HUES48 (cell line): Measurements from ENCODE around the gene CNKSR2.

Source experiments
- H3K27ac ChIP-seq: one replicate; pipeline ENCODE4 v1.7.0; 2013; ENCODE audit warnings: low read depth, low read length, inconsistent platforms
- H3K27me3 ChIP-seq: 2 replicates; pipeline ENCODE4 v1.6.1; 2013; ENCODE audit warnings: mild to moderate bottlenecking, low read length; ENCODE audit not compliant: control insufficient read depth, insufficient read depth
- H3K36me3 ChIP-seq: 2 replicates; pipeline ENCODE4 v1.6.1; 2013; ENCODE audit warnings: low read length; ENCODE audit not compliant: control insufficient read depth, insufficient read depth
- H3K4me1 ChIP-seq: 2 replicates; pipeline ENCODE4 v1.6.1; 2013; ENCODE audit warnings: mild to moderate bottlenecking, low read length; ENCODE audit not compliant: control insufficient read depth, insufficient read depth
- H3K4me3 ChIP-seq: 2 replicates; pipeline ENCODE4 v1.5.1; 2013; ENCODE audit warnings: mild to moderate bottlenecking, low read depth, low read length
- H3K9ac ChIP-seq: 2 replicates; pipeline ENCODE4 v1.6.1; 2013; ENCODE audit warnings: mild to moderate bottlenecking, low read depth, low read length, moderate library complexity
- H3K9me3 ChIP-seq: 2 replicates; pipeline ENCODE4 v1.6.1; 2013; ENCODE audit warnings: low read length; ENCODE audit not compliant: control insufficient read depth, insufficient read depth

CNKSR2 gene

GRCh38 chrX:21662761-21663160 lies 288.5 kb downstream of the CNKSR2 start:
- Histone ChIP-seq H3K27ac (no peak overlapping the region), H3K9ac (no peak overlapping the region), H3K27me3 (peaks cover 3% of the 10 kb centered on the region; the same call in 1 of the 2 replicates), H3K4me3 (no peak overlapping the region), H3K36me3 (no peaks in the 10 kb centered on the region), H3K9me3 (no peaks in the 10 kb centered on the region), H3K4me1 (no peaks in the 10 kb centered on the region)

- no peak overlapping the region for H3K27ac ChIP-seq
- no peaks in the 10 kb centered on the region for H3K9me3 ChIP-seq
- no peak overlapping the region for H3K9ac ChIP-seq
- no peaks in the 10 kb centered on the region for H3K36me3 ChIP-seq
- H3K4me1 ChIP-seq: no peaks in the 10 kb centered on the region
- no peak overlapping the region for H3K4me3 ChIP-seq
- peaks cover 3% of the 10 kb centered on the region; the same call in 1 of the 2 replicates for H3K27me3 ChIP-seq
These were observed 292.0 kb downstream of the CNKSR2 start for GRCh38 chrX:21666252-21666651.

GRCh38 chrX:21666679-21667078 lies 292.5 kb downstream of the CNKSR2 start:
- Histone ChIP-seq H3K4me3 (no peak overlapping the region), H3K27me3 (peaks cover 3% of the 10 kb centered on the region; the same call in 1 of the 2 replicates), H3K27ac (no peak overlapping the region), H3K4me1 (no peaks in the 10 kb centered on the region), H3K9me3 (no peaks in the 10 kb centered on the region), H3K36me3 (no peaks in the 10 kb centered on the region), H3K9ac (no peak overlapping the region)

- Histone ChIP-seq H3K4me3 (no peak overlapping the region), H3K36me3 (no peaks in the 10 kb centered on the region), H3K27me3 (no peaks in the 10 kb centered on the region), H3K4me1 (peaks cover 13% of the 10 kb centered on the region), H3K27ac (no peak overlapping the region), H3K9ac (no peak overlapping the region), H3K9me3 (no peaks in the 10 kb centered on the region)
These were observed 300.4 kb downstream of the CNKSR2 start for GRCh38 chrX:21674430-21675186.

GRCh38 chrX:21675931-21676330 lies 301.7 kb downstream of the CNKSR2 start:
- H3K27ac ChIP-seq: no peak overlapping the region
- H3K27me3 ChIP-seq: no peaks in the 10 kb centered on the region
- H3K9me3 ChIP-seq: no peaks in the 10 kb centered on the region
- H3K4me3 ChIP-seq: no peak overlapping the region
- H3K36me3 ChIP-seq: no peaks in the 10 kb centered on the region
- H3K4me1 ChIP-seq: peaks cover 13% of the 10 kb centered on the region
- H3K9ac ChIP-seq: no peak overlapping the region

GRCh38 chrX:21678048-21678612 lies 303.9 kb downstream of the CNKSR2 start:
- Histone ChIP-seq H3K36me3 (no peaks in the 10 kb centered on the region), H3K27ac (no peak overlapping the region), H3K9ac (no peak overlapping the region), H3K9me3 (no peaks in the 10 kb centered on the region), H3K4me1 (peaks cover 13% of the 10 kb centered on the region), H3K4me3 (no peak overlapping the region), H3K27me3 (no peaks in the 10 kb centered on the region)

GRCh38 chrX:21683941-21684340 lies 309.7 kb downstream of the CNKSR2 start:
- H3K9ac ChIP-seq: no peak overlapping the region
- H3K27ac ChIP-seq: no peak overlapping the region

GRCh38 chrX:21691512-21692018 lies 317.3 kb downstream of the CNKSR2 start:
- no peaks in the 10 kb centered on the region for H3K9me3 ChIP-seq
- H3K36me3 ChIP-seq: no peaks in the 10 kb centered on the region
- H3K27me3 ChIP-seq: no peaks in the 10 kb centered on the region
- no peak overlapping the region for H3K9ac ChIP-seq
- H3K4me1 ChIP-seq: no peaks in the 10 kb centered on the region
- no peak overlapping the region for H3K4me3 ChIP-seq
- H3K27ac ChIP-seq: no peak overlapping the region

More at GRCh38 chrX:21683941-21684340, 309.7 kb downstream of the CNKSR2 start:
- no peaks in the 10 kb centered on the region for H3K9me3 ChIP-seq
- H3K27me3 ChIP-seq: no peaks in the 10 kb centered on the region
- H3K4me3 ChIP-seq: no peak overlapping the region
- H3K4me1 ChIP-seq: no peaks in the 10 kb centered on the region
- no peaks in the 10 kb centered on the region for H3K36me3 ChIP-seq

GRCh38 chrX:21698272-21698671 lies 324.1 kb downstream of the CNKSR2 start:
- no peaks in the 10 kb centered on the region for H3K36me3 ChIP-seq
- H3K9ac ChIP-seq: no peak overlapping the region
- no peak overlapping the region for H3K4me3 ChIP-seq
- H3K9me3 ChIP-seq: no peaks in the 10 kb centered on the region
- H3K27ac ChIP-seq: no peak overlapping the region
- no peaks in the 10 kb centered on the region for H3K4me1 ChIP-seq
- H3K27me3 ChIP-seq: no peaks in the 10 kb centered on the region

- Histone ChIP-seq H3K4me3 (no peak overlapping the region), H3K27me3 (no peaks in the 10 kb centered on the region), H3K9me3 (no peaks in the 10 kb centered on the region), H3K4me1 (peaks cover 8% of the 10 kb centered on the region), H3K36me3 (no peaks in the 10 kb centered on the region), H3K27ac (no peak overlapping the region), H3K9ac (no peak overlapping the region)
These were observed 324.9 kb downstream of the CNKSR2 start for GRCh38 chrX:21699136-21699535.

GRCh38 chrX:21700275-21700674 lies 326.1 kb downstream of the CNKSR2 start:
- Histone ChIP-seq H3K27me3 (no peaks in the 10 kb centered on the region), H3K4me1 (peaks cover 10% of the 10 kb centered on the region), H3K9ac (no peak overlapping the region), H3K27ac (no peak overlapping the region), H3K9me3 (no peaks in the 10 kb centered on the region), H3K36me3 (no peaks in the 10 kb centered on the region), H3K4me3 (no peak overlapping the region)
